ENCODE data around the gene ALDOB. TPM values are rescaled to one million over a fixed set of nuclear protein-coding genes. Genes with fewer than 3 reads are reported as not detected.

The ALDOB gene
- total RNA-seq, 1 donor from 2014 or later: not detected

DNA sequence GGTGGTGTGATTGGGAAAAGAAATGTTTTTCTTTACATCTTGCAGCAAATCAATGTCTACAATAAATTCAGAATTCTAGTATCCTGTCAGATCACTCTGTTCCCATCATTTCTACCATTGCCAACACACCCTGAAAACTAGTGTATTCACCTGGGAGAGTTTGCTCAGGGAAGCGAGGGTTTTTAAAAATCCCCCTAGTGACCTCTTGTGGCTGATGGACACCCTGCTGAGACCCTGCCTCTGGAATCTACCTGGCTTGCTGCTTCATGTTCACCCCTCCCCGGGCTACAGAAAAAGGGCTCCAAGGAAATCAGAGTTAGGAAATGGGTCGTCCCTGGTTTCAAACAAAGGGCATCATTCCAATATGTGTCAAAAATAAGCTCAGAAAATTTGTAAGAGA, 21.4 kb upstream of the ALDOB start:
- ATAC-seq (no peak), DNase-seq (no peak)
- Histone ChIP-seq H3K36me3 (no peaks in the 10 kb centered on the region), H3K27me3 (peaks cover 2% of the 10 kb centered on the region), H3K9me3 (no peaks in the 10 kb centered on the region), H3K4me3 (no peak overlapping the region), H3K4me1 (no peaks in the 10 kb centered on the region), H3K27ac (no peak overlapping the region)
- no peak for TF ChIP-seq CTCF (IDR thresholded peaks at IDR 0.05)
- intact Hi-C loops (cut with DNase I): loop anchor here (5.0 kb wide), 1 partner anchor 70 kb away; no protein-coding TSS in a partner anchor

- ATAC-seq (no peak), DNase-seq (no peak)
- Histone ChIP-seq H3K27ac (no peak overlapping the region), H3K27me3 (no peaks in the 10 kb centered on the region), H3K9me3 (no peaks in the 10 kb centered on the region), H3K4me3 (no peak overlapping the region), H3K4me1 (no peaks in the 10 kb centered on the region), H3K36me3 (no peaks in the 10 kb centered on the region)
- TF ChIP-seq CTCF (IDR thresholded peaks at IDR 0.05): no peak
- intact Hi-C loops (cut with DNase I): loop anchor here (5.0 kb wide), 1 partner anchor 72 kb away; no protein-coding TSS in a partner anchor
These were observed 20.2 kb upstream of the ALDOB start for GRCh38 chr9:101455656-101456240.

DNA sequence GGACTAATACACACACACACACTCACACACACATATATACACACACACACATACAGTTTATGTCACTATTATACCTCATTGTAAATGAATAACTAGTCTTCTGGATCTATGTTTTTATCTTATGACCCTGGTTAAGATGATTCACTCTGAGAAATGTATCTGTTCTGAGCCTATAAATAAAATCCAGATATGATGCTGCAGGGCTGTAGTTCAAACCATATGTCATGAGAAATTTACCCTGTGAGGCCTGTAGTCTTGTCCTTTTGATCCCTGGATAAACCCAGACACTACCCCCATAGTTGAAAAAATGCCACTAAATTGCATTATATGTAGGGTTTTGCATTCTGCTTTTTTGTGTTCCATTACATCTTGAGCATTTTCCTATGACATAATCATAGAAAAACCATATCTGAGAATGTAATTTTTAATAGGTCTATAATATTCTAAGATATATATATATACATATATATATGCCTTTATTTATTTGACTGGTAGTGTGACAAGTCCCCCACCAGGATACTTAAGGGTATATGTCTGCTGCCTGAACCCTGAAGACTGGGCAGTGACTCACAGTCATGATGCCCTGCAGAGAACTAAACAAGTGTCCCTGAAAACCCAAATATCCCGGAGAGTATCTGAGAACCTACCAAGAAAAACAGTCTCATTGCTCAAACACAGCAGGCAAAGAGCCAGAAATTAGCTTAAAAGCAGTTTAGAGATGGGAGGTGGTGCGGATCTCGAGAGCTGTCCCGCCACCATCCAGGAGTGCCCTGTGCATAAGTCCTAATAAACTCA, 18.4 kb upstream of the ALDOB start:
- no peak for TF ChIP-seq CTCF (IDR thresholded peaks at IDR 0.05)
- no peak overlapping the region for H3K4me3 ChIP-seq
- no peak for DNase-seq
- no peaks in the 10 kb centered on the region for H3K27me3 ChIP-seq
- H3K9me3 ChIP-seq: no peaks in the 10 kb centered on the region
- no peaks in the 10 kb centered on the region for H3K36me3 ChIP-seq
- ATAC-seq: no peak
- no peak overlapping the region for H3K27ac ChIP-seq
- intact Hi-C loops (cut with DNase I): no loop called here
- H3K4me1 ChIP-seq: no peaks in the 10 kb centered on the region

DNA sequence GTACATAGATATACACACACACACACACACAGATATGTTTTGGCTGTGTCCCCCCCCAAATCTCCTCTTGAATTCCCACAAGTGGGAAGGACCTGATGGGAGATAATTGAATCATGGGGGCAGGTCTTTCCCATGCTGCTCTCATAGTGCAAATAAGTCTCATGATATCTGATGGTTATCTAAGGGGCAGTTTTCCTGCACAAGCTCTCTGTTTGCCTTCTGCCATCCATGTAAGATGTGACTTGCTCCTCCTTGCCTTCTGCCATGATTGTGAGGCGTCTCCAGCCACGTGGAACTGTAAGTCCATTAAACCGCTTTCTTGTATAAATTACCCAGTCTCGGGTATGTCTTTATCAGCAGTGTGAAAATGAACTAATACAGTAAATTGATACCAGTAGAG, 15.9 kb upstream of the ALDOB start:
- H3K4me3 ChIP-seq: no peak overlapping the region
- H3K27ac ChIP-seq: no peak overlapping the region
- TF ChIP-seq CTCF (IDR thresholded peaks at IDR 0.05): no peak
- H3K4me1 ChIP-seq: no peaks in the 10 kb centered on the region
- no peak for DNase-seq
- H3K36me3 ChIP-seq: no peaks in the 10 kb centered on the region
- H3K9me3 ChIP-seq: no peaks in the 10 kb centered on the region
- peaks cover 7% of the 10 kb centered on the region for H3K27me3 ChIP-seq
- no peak for ATAC-seq
- intact Hi-C loops (cut with DNase I): no loop called here

DNA sequence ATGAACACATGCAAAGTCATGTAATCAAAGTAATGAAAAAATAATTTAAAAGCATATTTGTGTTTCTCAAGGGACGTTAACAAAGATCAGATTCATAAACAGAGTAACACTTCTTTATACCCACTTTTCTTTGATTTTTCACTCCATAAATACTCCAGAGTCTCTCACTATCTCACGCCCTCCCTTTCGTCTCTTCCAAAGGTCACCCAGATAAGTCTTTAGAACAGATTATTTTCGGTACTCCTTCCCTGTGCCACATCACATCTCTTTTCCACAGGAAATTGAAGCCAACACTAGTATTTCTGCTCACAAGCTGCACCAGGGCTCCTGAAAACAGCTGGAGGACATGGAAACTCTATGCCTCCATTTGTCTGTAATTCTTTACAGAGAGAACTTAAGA, 15.4 kb upstream of the ALDOB start:
- TF ChIP-seq CTCF (IDR thresholded peaks at IDR 0.05): no peak
- Histone ChIP-seq H3K4me3 (no peak overlapping the region), H3K27ac (no peak overlapping the region), H3K9me3 (no peaks in the 10 kb centered on the region), H3K36me3 (no peaks in the 10 kb centered on the region), H3K4me1 (no peaks in the 10 kb centered on the region), H3K27me3 (peaks cover 7% of the 10 kb centered on the region)
- ATAC-seq: no peak
- intact Hi-C loops (cut with DNase I): no loop called here
- no peak for DNase-seq
